Measurements from ENCODE around the gene CLK4.

CLK4 gene

GRCh38 chr5:178595750-178596149 is 31.1 kb downstream of the CLK4 start:
- TF ChIP-seq CTCF (IDR thresholded peaks at IDR 0.05; ENCODE audit: low read depth, low read length) = no peak
- DNase-seq (ENCODE audit: extremely low read depth, low read depth) = no peak

GRCh38 chr5:178595150-178595549 is 31.7 kb downstream of the CLK4 start:
- no peak for DNase-seq (ENCODE audit: extremely low read depth, low read depth)
- no peak for TF ChIP-seq CTCF (IDR thresholded peaks at IDR 0.05; ENCODE audit: low read depth, low read length)

- no peak for TF ChIP-seq CTCF (IDR thresholded peaks at IDR 0.05; ENCODE audit: low read depth, low read length)
- no peak for DNase-seq (ENCODE audit: extremely low read depth, low read depth)
Measured at GRCh38 chr5:178590924-178591423, 35.9 kb downstream of the CLK4 start.

GRCh38 chr5:178590141-178590923 is 36.5 kb downstream of the CLK4 start, which contains the start of gene COL23A1:
Gene COL23A1 (minus strand): TSS chr5:178590393.
- no peak for DNase-seq (ENCODE audit: extremely low read depth, low read depth)
- TF ChIP-seq CTCF (IDR thresholded peaks at IDR 0.05; ENCODE audit: low read depth, low read length) = peak; percentile 79

- TF ChIP-seq CTCF (IDR thresholded peaks at IDR 0.05; ENCODE audit: low read depth, low read length) = no peak; the same call in 1 of the 2 replicates
- no peak for DNase-seq (ENCODE audit: extremely low read depth, low read depth)
Measured at GRCh38 chr5:178589180-178590140, 37.4 kb downstream of the CLK4 start.

GRCh38 chr5:178588769-178589168 is 38.1 kb downstream of the CLK4 start:
- no peak for DNase-seq (ENCODE audit: extremely low read depth, low read depth)
- no peak for TF ChIP-seq CTCF (IDR thresholded peaks at IDR 0.05; ENCODE audit: low read depth, low read length)

Data from AG09319 (cell line).